ENCODE data around the gene TRIM16.
A peak's percentile ranks its signal among the peaks of the same experiment; 100 is the strongest.
"Not testable (repeated sequence)": the region's sequence is repeated elsewhere in the genome, so short reads cannot be mapped to it uniquely, and the experiment has no call there.

TRIM16 gene

DNA sequence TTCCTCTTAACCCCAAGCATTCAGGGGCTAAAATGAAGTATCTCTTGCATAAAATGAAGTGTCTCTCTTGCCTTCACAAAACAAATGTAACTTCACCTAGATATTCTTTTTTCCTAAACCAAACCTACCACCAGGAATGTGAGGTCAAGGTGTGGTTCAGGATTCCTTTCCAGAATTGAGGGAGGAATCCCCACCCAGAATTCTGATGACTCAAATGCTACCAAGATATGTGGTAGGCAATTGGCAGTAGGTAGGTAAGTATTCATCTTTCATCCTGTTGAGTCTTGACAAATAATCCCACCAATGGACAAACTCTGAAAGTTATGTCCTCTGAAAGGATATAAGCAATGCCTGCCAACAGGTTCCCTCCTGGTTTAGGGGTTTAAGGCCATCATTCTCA is 26.2 kb downstream of the TRIM16 start:
- DNase-seq = no peak

DNA sequence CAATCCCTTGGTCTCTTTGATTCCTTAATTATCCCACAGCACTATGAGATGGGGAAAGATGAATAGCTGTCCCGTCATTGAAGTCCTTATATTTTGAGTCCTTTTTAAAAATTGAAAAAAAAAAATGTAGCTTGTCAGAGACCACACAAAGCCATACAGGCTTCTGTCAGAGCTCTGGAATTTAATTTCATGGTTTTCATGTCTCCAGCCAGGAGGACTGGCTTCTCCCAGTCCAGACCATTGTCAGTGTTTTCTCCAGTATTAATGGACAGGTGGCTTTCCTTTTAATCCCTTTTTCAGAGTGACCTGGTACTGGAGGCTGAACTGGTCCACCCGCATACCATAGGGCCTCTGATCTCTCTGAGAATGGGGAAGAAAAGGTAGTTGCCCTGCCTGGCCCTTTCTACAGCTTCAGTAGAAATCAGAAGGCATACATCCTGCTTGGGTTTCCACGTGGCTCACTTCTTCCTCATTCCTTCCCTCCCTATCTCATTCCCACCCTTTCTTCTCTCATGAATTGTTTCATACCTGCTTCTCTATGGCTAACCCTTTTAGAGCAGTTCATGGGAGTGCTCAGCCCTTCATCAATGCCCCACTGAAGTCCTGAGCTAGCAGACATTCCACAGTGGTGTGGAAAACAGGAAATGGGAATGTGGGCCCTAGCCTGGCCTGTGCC is 29.1 kb downstream of the TRIM16 start:
- no peak for DNase-seq

DNA sequence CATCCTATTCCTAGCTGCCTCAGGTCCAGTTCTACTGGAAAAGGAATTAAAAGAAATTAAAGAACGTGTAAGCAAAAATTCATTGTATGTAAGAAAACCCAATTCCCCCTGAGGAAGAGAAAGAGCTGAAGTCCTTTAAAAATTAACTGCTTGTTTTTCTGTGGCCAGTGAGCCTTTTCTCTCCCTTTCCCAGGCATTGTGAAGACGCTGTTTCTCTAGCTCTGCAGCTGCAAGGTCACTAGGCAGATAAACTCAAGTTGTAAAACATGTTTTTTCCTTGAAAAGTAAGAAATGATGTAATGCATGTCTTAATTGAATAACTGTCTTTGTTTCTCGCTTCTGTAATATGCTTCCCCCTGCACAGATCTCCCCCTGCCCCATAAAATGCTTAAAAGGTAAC is 29.7 kb downstream of the TRIM16 start:
- not testable (repeated sequence) for DNase-seq

GRCh38 chr17:15652960-15653359 is 31.2 kb downstream of the TRIM16 start:
- DNase-seq = no peak

DNA sequence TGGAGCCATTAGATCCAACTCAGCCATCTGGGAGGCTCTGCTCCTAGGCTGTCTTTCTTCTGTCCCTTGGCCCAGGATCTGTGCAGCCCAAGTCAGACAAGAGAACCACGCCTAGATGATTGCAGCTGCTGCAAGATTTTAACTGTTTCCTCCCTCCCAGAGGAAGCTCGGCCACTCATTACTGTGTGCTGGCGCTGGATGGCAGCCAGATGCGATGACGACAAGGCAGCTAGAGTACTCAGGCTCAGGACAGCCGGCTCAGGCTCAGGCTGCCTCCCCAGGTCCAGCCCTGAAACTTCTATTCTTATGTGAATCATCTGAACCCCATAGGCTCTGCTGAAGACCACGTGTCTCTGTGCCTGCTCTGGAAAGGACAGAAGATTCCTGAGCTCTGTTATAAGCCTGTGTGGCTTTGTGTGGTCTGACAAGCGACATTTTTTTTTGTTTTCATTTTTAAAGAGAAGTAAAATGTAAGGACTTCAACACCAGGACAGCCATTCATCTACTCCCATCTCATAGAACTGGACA is 32.5 kb downstream of the TRIM16 start:
- peak in 1 of 6 experiments; percentile 10 for DNase-seq

- no peak for DNase-seq
Observed at GRCh38 chr17:15650741-15651582, 33.1 kb downstream of the TRIM16 start.

GRCh38 chr17:15649861-15650421 is 34.2 kb downstream of the TRIM16 start:
- DNase-seq = no peak

DNA sequence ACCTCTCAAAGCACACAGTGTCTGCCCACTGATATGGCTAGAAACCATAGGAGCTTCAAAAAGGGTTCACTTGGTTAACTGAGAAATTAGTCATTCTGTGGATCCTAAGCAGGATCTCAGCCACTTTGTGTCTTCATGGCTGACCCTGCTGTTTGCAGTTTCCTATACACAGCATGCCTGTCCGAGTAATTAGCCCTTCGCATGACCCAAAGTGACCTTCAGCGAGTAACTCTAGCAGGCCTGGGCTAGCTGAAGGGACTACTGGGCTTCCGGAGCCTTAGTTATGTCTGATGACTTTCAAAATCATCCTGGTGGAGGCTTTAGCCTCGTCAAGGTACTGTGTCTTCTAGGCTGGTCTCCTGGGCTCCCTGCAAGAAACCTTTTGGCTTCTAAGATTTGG is 35.7 kb downstream of the TRIM16 start:
- DNase-seq = no peak

DNA sequence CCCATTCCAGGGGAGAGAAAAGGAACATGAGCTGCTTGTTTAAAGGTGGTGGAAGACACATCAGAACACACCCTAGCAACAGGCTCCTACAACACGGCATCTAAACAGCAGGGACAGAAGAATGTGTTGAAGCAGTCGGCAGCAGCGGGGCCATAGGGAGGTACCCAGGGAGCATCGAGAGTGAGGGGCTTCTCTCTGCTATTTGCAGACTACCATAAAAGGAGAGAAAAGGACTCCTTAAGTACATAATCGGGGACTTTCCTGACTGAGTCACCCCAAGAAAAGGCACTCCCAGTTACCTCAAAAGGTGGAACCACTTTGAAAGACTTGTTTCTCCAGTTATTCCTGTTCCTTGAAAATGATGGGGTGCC is 38.2 kb downstream of the TRIM16 start:
- DNase-seq = not testable (repeated sequence)

DNA sequence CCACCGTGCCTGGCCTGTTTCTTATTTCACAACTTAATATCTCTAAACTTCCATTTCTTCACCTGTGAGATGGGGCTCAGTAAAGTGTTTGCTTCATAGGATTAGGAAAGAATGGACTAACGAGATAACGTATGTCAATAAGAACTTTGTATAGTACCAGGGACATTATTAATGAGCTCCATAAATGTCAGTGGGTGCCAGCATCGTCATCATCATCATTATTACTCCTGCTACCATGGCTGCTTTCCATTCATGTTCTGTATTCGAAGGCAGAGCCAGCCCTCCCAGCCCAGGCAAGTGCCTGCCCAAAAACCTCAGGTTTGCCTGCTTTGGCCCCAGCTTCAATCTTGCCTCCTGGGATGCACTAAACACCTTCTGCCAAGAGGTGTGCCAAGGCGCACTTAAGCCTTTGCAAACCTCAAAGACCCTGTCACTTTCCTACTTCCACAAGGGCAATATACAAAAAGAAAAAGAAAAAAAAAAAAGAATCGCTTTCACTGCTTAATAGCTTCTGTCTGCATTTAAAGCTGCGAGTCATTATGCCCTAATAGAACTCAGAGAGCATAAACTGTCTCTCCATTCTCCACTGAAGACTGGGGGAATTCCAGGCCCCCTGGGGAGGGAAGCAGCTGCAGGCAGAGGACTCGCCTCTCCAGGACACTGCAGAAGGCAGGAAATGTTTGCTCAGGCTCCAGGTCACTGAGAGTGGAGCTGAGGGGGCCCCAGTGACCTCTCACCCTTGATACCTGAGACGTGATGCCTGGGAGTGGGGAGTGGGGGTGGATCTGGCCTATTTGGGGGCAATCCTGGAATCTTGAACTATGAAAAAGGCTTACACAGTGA is 38.8 kb downstream of the TRIM16 start:
- DNase-seq = not testable (repeated sequence)

- not testable (repeated sequence) for DNase-seq
Observed at GRCh38 chr17:15642505-15643251, 41.4 kb downstream of the TRIM16 start.

GRCh38 chr17:15642014-15642413 is 42.1 kb downstream of the TRIM16 start:
- DNase-seq = not testable (repeated sequence)

DNA sequence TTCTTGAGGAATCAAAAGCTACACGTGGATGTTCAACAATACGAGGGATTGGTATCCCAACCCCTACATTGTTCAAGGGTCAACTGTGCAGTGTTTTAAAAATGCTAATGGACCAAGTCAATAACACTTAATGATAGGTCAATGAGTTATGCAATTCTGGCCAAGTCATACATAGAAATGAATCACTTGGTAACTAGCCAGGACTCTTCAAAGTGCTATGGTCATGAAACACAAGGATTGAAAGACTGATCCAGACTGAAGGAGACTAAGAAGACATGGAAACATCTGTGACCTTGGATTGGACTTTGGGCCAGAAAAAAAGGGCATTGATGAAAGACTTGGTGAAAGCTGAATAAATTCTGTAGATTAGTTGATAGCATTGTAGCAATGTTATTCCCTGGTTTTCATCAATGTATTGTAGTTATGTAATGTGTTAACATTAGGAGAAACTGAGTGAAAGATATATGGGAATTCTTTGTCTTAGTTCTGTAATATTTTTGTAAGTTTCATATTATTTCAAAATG is 53.1 kb downstream of the TRIM16 start:
- not testable (repeated sequence) for DNase-seq

DNA sequence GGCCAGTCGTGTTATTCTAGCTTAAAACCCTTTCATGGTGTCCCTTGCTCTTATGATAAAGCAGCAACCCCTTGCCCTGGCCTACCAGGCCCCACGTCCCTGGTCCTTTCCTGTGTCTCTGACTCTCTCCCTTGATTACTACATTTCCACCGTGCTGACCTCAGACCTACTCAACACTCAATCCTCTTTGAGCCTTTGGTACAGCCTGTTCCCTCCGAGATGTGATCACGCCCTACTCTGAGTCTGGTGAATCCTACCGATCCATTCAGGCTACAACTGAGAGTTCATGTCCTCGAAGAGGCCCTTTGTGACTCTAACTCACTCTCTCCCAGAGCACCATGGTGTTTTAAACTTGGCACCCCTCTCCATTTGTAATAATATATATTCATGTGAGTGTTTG is 54.1 kb downstream of the TRIM16 start:
- DNase-seq = not testable (repeated sequence)

- not testable (repeated sequence) for DNase-seq
Observed at GRCh38 chr17:15623661-15624209, 60.4 kb downstream of the TRIM16 start.

GRCh38 chr17:15623255-15623654 is 60.9 kb downstream of the TRIM16 start:
- DNase-seq = not testable (repeated sequence)

DNA sequence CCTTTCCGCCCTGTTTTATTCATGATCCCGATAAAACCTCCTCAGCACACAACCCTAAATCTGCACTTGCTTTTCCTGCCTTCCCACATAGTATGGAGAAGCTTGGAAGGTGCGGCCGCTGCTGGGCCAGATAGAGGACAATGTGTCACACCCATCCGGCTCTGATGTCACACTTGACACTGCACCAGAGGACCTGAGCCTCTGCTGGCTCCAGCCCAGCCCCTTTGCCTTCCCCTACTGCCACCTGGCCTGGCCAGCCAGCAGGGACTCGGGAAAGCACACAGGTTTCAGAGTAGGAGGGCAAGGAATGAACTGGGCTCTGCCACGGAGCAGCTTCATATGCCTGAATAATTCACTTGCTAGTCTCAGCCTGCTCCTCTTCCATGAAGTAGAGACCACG is 62.0 kb downstream of the TRIM16 start:
- DNase-seq = not testable (repeated sequence)

DNA sequence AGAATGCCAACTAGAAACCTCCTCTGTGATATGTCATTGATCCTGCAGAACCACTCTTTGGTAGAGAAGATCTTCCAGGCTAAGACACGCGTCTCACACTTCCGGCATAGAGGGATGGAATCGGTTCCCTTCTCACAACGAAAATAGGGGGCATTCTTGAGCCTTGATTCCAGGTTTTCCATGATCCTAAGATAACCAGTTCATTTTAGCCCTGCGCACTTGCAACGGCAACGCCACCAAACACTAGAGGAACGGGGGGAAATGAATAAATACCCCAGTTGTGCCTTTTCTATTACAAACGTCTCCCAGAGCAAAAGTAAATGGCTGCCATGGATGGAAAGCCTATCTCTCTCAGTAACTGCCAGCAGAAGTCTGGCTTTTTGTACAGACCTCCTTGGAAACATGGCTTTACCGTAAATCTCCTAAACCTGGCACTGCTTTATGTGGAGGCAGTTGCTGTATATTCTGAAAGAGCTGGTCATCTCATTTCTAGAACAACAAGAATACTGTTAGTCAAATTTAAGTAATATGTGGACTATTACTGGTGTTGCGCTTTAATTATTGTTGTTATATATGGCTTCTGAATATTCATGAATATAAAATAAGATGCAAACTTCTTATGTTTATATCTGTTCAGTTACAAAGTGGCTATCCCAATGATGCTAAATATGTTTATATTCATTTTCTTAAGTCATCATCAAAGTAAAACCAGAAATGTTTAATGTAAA is 64.6 kb downstream of the TRIM16 start, which contains the start of gene FBXW10B:
Gene FBXW10B (minus strand): TSS at position 374 of the 728 bp plus-strand sequence. CDS start 192 bp downstream, at position 182.
- DNase-seq = not testable (repeated sequence)

DNA sequence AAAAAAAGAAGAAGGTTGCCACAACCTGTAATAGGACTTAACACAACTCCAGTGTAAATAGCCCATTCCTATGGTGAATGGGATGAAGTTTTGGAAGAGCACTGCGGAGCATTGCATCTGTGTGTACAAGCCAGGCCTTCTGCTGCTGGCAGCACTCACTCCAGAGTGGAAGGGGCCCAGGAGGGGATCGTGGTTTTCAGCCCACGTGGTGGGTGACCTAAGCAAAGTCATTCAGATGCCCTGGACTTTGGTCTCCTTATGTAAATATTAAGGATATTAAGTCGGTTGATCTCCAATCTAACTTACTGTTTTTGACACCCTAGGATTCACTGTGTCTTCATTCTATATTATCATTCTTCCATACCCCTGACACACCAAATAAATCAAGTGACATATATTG is 67.3 kb downstream of the TRIM16 start:
- DNase-seq = not testable (repeated sequence)

GRCh38 chr17:15615850-15616249 is 68.3 kb downstream of the TRIM16 start:
- not testable (repeated sequence) for DNase-seq

All from stimulated activated naive CD4-positive, alpha-beta T cell (primary cell).